Activated T-cell treated with anti-CD3 and anti-CD28 coated beads for 1 hour (primary cell): ENCODE measurements around the gene INCA1.
"Not testable (repeated sequence)": the region's sequence is repeated elsewhere in the genome, so short reads cannot be mapped to it uniquely, and the experiment has no call there.

ENCODE experiments used
- DNase-seq: peaks from one replicate; pipeline ENCODE4 v3.0.0-alpha.2; 2020; ENCODE audit warnings: low read depth

INCA1 gene

GRCh38 chr17:4997302-4998026 lies at the start of gene INCA1, which contains the start of gene KIF1C:
Gene INCA1, minus strand, starts transcription at chr17:4997522. Its CDS starts 3,085 bp downstream, at chr17:4994437.
Gene KIF1C, plus strand, starts transcription at chr17:4997950. Its CDS starts 2,297 bp downstream, at chr17:5000247.
- peak; percentile 86 for DNase-seq

GRCh38 chr17:5045496-5045895 lies 48.2 kb upstream of the INCA1 start:
- DNase-seq: no peak

- DNase-seq: no peak
Observed at GRCh38 chr17:5044630-5045029, 47.3 kb upstream of the INCA1 start.

GRCh38 chr17:5043524-5043923 lies 46.2 kb upstream of the INCA1 start:
- DNase-seq: no peak

- DNase-seq: no peak
Observed at GRCh38 chr17:5042157-5043022, 45.1 kb upstream of the INCA1 start.

- DNase-seq: no peak
Observed at GRCh38 chr17:5035315-5035714, 38.0 kb upstream of the INCA1 start, which contains the start of gene SLC52A1. Gene SLC52A1, minus strand, starts transcription at chr17:5035426. Its CDS starts 820 bp downstream, at chr17:5034606.

- DNase-seq: no peak
Observed at GRCh38 chr17:5034651-5035050, 37.3 kb upstream of the INCA1 start.

GRCh38 chr17:5034063-5034462 lies 36.7 kb upstream of the INCA1 start:
- DNase-seq: no peak

- DNase-seq: no peak
Observed at GRCh38 chr17:5033352-5034015, 36.2 kb upstream of the INCA1 start.

GRCh38 chr17:5032865-5033264 lies 35.5 kb upstream of the INCA1 start:
- DNase-seq: no peak

- DNase-seq: peak; percentile 80
Observed at GRCh38 chr17:5031365-5032082, 34.2 kb upstream of the INCA1 start.

- DNase-seq: not testable (repeated sequence)
Observed at GRCh38 chr17:5030168-5030567, 32.8 kb upstream of the INCA1 start.

- DNase-seq: no peak
Observed at GRCh38 chr17:5027916-5028315, 30.6 kb upstream of the INCA1 start.

- no peak for DNase-seq
Observed at GRCh38 chr17:5027299-5027698, 30.0 kb upstream of the INCA1 start.

- no peak for DNase-seq
Observed at GRCh38 chr17:5024604-5025003, 27.3 kb upstream of the INCA1 start.

GRCh38 chr17:5023588-5024147 lies 26.3 kb upstream of the INCA1 start:
- DNase-seq: no peak

GRCh38 chr17:5022171-5022711 lies 24.9 kb upstream of the INCA1 start:
- DNase-seq: no peak

GRCh38 chr17:5020502-5021023 lies 23.2 kb upstream of the INCA1 start:
- no peak for DNase-seq

- DNase-seq: peak; percentile 30
Observed at GRCh38 chr17:5019475-5019956, 22.2 kb upstream of the INCA1 start.

- no peak for DNase-seq
Observed at GRCh38 chr17:5014357-5014756, 17.0 kb upstream of the INCA1 start.

- DNase-seq: no peak
Observed at GRCh38 chr17:5011928-5012327, 14.6 kb upstream of the INCA1 start.
